Stimulated activated CD8-positive, alpha-beta memory T cell treated with anti-CD3 and anti-CD28 coated beads, Interleukin-7, amount 100 ng/mL, for 4 hours (primary cell): ENCODE data around the gene EVI5L.
A peak's percentile ranks its signal among the peaks of the same experiment; 100 is the strongest.
"Not testable (repeated sequence)": the region's sequence is repeated elsewhere in the genome, so short reads cannot be mapped to it uniquely, and the experiment has no call there.

Experiments
- DNase-seq, 2 donors: peaks; one replicate each; pipeline ENCODE4 v3.0.0-alpha.2; 2020; ENCODE audit warnings: low read depth in 2 of 2

EVI5L gene

DNA sequence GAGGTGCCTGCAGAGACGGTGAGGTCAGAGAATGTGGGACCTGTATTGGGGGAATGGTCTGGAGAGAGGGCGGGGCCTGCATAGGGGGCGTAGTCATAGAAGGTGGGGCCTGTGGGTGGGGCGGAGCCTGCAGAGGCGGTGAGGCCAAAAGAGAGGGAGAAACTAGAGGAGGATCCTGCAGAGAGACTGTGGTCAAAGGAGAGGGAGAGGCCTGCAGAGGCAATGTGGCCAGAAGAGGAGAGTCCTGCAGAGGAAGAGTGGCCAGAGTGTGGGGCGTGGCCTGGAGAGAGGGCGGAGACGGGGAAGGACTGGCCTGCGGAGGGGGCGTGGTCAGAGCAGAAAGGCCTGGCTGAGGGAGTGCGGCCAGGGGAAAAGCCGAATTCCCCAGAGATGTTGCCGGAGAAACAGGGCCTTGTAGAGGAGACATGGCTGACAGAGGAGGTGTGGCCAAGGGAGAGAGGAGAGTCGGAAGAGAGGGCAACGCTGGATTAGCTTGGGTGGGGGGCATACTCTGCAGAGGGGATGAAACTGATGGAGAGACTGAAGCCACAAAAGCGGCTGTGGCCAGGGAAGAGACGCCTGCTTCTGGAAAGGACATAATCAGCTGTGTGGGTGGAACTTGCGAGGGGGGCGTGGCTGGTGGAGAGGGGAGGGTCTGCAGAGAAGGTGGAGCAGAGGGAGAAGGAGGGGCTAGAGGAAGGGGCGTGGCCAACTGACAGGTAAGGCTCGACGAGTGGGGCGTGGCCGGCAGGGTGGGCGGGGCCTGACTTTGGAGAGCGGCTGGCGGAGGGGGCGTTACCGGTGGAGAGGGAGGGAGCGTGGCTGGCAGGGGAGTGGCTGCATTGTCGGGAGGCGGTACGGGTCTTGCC is 41.7 kb downstream of the EVI5L start:
- DNase-seq, result peak; percentile 56 to 64

DNA sequence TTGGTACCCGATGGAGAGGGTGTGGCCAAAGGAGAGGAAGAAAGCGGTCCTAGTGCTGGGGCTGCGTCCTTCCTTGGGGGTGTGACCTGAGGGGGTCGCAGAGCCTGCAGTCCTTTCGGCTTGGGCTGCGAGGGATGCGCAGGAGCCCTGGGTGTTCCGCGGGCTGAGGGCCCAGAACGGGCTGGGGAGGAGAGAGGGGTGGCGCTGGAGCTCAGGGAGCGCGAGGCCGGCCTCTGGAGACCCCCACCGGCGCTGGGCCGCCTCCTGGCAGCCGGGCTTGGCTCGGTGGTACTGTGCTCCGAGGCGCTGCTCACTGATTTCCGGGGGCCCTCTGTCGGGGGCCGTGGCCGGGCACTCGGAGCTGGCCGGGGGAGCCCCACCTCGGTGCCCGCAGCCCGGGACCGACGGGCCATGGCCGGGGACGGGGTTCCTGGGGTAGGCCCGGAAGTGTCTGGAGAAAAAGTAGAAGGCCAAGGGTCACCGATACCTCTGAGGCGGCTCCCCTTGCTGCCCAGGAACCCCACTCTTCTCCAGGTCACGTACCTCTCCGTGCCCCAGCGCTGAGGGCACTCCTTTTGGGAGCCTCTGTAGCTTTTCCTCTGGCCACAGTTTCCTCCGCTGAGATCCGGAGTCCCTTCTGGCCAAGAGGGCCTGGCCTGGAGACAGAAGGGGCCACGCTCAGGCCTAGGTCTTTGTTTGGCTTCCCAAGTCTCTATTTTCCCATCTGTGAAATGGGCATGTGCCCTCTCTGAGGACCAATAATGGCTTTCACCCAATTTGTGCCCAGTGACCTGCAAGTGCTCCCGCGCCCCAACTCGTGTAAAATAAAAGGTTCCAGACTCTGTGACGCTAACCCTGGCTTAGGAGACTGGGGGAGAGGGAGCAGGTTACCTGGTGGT is 42.5 kb downstream of the EVI5L start:
- no peak for DNase-seq

DNA sequence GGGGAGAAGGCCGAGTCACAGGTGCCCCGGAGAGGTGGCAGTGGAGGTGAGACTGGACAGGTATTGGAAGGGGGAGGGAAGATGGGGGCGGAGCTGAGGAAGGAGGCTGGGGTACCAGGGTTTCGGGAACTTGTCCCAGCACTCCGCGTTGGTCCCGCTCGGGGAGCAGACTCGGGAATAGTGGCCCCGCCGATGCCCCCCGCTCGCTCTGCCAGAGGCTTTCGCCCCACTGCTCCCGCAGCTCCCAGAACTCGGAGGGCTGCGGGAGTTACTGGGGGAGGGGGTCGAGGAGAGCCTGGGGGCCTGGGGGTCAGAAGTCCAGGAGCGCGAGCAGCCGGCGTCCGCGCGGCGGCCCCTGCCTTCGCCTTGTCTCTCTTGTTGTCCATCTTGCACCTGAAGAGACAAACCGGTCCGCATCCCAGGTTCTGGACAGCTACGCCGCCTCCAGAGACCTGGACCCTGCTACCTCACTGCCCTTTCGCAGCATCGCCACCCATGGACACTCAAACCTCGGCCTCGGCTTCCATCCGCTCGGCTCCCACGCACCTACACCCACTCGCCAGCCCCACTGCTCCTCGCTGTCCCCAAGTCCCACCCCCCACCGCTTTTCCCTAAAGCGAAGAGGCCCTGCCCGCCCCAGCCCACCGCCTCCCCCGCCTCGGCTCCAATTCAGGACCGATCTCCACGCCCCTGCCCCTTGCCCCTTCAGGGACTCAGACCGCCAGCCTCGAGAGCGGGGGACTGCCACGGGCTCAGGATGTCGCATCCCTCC is 43.5 kb downstream of the EVI5L start:
- DNase-seq, result no peak

DNA sequence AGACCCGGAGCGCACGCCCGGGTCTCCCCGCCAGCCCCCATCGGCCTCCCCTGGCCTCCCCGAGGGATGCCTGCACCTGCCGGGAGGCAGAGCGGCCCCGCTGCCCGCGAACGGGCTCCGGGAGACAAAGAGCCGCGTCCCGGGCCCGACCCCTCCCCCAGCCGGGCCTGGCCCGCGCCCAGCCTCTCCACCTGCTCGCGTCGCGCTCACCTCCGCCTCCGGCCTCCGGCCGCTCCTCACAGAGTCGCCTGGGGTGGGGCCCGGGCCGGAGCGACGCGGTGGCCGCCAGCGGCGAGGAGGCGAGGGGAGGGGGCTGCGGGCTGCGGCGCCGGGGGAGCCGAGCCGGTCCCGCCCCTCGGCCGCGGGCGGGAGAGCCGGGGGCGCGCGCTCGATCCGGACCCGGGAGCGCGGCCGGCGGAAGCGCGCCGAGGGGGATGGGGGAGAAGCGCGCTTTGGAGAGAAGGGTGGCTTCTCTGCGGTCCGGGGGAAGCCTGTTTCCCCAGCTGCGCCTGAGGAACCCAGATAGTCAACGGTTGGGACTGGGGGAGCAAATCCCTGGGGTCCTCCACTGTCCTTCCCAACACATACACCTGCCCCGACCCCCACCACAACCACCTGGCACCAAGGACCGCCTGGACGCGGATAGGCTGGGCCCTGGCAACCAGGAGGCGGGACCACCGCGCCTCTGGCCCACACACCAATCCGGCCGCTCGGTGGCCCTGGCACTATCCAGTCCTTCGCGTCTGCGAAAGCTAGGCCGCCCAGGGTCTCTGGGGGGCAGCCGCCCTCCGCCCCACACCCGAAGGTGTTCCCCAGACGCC is 44.3 kb downstream of the EVI5L start, which contains the start of gene PRR36:
Gene PRR36, minus strand, starts transcription at position 315 of the 821 bp plus-strand sequence. CDS start 701 bp downstream, outside the sequence.
- no peak for DNase-seq

DNA sequence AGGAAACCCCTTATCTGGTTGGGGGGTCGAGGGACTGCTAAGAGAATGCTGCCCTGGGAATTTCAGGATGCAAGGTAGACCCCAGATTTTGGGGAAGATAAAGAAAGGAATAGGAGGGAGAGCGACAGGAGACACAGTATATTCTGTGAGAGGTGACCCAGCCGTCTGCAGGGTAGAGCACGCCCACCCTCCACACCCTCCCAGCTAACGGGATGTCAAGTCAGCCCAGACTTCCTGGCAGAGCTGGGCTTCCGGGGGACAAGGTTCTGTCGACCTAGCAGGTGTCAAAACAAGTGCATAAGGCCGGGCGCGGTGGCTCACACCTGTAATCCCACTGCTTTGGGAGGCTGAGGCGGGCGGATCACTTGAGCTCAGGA is 44.9 kb downstream of the EVI5L start:
- no peak for DNase-seq

DNA sequence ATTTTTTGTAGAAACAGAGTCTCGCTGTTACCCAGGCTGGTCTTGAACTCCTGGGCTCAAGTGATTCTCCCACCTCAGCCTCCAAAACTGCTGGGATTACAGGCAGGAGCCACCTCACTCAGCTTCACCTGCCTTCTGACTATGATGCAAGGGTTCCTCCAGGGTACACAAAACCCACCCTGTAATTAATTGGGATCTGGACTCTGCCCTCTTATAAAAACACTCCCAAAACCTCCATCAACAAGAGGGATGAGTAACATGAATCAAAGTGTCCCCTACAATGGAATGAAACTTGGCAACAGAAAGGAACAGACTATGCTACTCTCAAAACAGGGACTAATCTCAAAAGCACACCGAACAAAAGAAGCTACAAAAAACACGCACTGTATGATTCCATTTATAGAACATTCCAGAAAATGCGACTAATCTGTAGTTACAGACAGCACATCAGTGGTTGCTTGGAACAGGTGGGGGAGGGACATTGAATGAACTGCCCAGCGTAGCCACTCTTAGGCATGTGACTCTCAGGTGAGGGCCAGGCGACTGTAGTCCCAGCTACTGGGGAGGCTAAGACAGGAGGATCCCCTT is 47.3 kb downstream of the EVI5L start:
- no peak for DNase-seq

DNA sequence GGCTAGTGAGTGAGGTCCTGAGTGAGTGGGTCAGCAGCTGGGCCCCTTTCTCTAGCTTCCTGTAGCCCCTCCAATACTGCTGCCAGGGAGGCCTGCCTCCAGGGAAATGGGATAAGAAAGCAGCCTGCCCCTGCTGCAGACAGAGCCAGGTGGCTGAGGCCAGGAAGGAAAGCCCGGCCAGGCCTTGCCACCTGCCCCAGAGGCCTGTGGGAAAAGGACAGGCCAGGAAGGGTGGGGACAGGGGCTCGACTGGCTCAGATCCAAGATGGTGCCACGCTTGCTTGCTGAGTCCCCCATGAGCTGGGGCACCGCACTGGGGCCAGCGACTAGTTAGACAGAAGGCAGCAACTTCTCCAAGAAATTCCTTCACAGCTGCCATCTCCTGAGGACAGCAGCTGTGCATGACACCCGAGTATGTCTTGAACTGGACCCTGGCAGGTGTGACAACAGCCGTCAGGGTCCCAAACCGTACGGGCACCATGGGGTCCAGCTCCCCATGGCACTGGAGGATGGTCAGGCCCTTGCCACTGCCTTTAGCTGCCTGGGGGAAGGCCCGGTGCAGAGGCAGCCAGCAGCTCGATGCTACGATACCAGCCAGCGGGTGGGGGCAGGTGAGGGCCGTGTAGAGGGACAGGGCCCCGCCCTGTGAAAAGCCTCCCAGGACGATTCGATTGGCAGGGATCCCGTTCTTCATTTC is 49.2 kb downstream of the EVI5L start:
- no peak for DNase-seq

DNA sequence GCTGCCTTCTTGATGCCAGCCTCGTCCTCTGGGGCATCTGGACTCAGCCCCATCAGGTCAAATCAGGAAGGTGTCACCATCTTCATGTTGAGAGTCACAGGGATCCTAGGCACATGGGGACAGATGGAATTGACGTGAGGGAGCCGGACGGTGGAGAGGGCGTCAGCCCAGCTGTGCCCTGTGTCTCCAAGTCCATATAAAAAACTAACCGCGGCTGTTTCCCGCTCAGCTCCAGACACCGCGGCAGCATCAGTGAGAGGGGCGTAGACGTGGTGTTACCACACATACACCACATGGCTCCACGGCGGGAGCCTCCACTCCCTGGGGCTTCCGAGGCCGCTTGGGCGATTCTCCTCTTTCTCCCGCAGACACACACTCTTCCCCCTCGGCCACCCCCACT is 49.8 kb downstream of the EVI5L start:
- DNase-seq, result no peak

DNA sequence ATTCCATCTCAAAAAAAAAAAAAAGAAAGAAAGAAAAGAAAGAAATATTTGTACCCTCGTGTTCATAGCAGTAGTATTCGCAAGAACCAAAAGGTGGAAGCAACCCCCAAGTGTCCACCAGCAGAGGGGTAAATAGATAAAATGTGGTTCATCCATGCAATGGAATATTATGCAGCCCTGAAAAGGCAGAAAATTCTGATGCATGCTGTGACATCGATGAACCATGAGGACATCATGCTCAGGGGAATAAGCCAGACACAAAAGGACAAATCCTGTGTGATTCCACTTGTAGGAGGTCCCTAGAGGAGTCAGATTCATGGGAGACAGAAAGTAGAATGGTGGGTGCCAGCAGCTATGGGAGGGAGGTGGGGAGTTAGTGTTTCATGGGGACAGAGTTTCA is 51.9 kb downstream of the EVI5L start:
- no peak for DNase-seq

DNA sequence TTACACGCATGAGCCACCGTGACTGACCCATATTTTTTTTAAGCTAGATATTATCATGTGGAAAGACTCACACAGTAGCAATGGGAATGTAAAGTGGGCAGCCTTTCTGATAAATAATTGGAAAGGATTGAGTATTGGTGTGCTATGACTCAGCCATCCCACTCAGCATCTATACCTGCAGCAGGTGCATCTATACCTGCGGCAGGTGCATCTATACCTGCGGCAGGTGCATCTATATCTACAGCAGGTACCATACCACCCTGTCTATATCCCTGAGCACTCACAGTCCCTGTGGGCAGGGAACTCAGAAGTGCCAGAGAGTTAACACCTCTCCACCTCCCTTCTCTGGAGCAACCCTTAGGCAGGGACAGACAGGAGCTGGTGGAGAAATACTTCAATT is 53.1 kb downstream of the EVI5L start:
- DNase-seq, result no peak

DNA sequence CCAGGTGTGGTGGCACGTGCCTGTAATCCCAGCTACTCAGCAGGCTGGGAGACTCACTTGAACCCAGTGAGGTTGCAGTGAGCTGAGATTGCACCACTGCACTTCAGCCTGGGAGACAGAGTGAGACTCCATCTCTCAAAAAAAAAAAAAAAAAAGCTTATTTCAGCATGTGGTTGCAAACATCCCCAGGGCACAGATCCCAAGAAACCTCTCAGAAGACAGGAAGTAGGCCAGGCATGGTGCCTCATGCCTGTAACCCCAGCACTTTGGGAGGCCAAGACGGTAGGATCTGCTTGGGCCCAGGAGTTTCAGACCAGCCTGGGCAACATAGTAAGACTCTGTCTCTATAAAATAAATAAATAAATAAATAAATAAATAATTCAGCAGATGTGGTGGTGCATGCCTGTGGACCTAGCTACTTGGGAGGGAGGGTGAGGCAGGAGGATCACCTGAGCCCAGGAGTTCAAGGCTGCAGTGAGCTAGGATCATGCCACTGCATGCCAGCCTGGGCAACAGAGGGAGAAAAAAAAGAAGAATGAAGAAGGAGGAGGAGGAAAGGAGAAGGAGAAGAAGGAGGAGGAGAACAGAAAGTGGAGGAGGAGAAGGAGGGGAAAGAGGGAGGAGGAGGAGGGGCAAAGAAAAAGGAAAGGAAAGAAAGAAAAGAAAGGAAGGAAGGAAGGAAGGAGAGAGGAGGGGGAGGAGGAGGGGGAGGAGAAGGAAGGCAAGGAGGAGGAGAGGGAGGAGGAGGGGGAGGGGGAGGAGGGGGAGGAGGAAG is 54.0 kb downstream of the EVI5L start:
- DNase-seq, result no peak

DNA sequence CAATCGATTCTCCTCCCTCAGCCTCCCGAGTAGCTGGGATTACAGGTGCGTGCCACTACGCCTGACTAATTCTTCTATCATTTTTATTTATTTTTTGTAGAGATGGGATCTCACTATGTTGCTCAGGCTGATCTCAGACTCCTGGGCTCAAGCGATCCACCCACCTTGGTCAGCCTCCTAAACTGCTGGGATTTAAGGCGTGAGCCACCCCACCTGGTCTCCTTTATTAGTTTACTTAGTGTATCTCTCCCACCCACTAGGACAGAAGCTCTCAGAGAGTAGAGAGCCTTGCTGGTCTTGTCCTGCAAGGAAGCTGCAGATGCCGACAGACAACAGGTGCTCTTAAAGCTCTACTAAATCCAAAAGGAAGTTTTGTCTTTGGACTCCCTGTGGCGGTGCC is 55.8 kb downstream of the EVI5L start:
- DNase-seq, result no peak

DNA sequence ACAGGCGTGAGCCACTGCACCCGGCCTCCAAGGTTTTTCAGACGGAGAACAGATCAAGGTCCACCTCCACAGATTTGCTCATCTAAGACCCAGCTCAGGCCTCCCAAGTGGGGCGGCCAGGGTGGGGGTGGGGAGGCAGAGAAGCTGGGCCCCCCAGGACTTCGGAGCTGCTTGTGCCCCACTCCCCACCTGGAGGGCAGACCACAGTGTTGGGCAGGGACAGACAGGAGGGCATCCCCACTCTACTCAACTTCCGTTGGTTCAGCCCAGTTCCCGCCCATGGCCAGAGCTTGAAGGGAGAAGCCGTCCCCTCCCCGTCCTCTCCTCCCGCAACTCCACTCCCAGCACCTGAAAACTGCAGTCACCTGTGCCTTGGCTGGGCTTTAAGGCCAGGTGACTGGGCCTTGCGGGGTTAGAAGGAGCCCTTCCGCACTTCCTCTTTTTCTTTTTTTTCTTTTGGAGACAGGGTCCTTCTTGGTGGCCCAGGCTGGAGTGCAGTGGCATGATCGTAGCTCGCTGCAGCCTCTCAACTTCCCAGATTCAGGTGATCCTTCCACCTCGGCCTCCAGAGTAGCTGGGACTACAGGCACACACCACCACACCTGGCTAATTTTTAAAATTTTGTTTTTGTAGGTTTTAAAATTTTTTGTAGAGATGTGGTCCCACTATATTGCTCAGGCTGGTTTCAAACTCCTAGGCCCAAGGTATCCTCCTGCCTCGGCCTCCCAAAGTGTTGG is 57.6 kb downstream of the EVI5L start:
- DNase-seq, result no peak

DNA sequence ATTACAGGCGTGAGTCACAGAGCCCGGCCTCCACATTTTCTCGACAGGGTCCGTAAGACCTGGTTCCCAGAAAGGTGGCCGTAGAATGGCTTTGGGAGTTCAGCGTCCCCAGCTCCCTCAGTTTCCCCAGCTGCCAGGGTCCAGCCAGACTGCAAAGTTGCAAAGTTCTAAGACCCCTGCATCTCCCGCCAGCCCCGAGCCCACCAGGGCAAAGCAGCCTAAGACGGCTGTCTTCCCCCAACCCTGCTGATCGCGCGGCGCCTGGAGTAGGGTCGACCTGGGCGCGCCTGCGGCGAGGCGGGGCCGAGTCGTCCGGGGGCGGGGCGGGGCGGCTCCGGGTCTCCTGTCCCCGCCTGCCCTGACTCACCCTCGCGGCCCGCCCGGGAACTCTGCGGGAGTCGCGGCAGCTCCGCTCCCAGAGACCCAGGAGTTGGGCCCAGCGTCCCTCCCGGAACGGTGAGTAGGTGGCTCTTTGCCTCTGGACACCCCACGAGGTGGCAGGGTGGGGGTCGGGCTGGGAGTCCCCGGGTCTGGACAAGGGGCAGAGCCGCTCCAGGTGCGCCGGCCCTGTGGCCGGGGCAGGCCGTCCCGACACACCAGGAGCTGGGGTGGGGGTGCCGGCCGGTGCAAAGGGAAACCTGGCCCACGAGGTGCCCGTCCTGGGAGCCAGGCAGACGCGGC is 58.3 kb downstream of the EVI5L start, which contains the start of gene LRRC8E:
Gene LRRC8E, plus strand, starts transcription at position 366 of the 681 bp plus-strand sequence. CDS start 7,094 bp downstream, outside the sequence.
- peak in 1 of 2 donors; percentile 39 for DNase-seq

DNA sequence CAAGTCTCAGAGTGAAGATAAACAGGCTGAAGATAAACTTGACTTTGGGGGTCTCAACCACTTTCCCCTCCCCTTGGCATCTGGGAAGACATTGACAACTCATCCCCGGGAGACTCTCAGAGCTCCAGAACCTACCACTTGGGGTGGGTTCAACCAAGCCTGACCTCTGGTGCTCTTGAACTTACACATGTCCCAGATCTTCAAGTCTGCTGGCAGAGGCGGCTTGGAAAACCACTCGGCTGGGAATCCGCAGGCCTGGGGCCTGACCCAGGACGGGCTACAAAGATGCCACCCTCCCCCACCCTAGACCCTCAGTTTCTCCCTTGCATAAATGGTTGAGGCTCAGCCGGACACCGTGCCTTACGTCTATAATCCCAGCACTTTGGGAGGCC is 58.8 kb downstream of the EVI5L start:
- no peak for DNase-seq

DNA sequence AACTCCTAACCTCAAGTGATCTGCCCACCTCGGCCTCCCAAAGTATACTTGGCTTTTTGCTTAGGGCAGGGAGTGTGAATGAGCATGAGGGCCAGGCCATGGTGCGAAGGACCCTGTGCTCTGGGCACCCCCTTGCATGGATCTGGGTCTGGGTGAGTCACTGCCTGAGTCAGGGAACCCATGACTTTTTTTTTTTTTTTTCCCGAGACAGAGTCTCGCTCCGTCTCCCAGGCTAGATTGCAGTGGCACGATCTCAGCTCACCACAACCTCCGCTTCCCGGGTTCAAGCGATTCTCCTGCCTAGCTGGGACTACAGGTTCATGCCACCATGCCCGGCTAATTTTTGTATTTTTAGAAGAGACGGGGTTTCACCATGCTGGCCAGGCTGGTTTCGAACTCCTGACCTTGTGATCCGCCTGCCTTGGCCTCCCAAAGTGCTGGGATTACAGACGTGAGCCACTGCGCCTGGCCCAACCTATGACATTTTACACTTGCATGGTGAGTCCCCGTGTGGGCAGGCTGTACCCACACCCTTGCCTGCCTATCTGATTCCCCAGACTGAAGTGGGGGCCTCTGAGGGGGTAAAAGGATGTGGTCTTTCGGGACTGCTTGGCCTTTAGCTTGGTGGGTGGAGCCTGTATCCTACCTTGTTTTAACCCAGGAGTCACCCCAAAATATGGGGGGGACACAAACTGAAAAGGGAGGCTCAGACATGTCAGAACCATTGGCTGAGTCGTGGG is 63.5 kb downstream of the EVI5L start:
- not testable (repeated sequence) for DNase-seq
